AG08395 (cell line): ENCODE measurements around the gene IRF2BPL.
"Not testable (repeated sequence)": the region's sequence is repeated elsewhere in the genome, so short reads cannot be mapped to it uniquely, and the experiment has no call there.

Experiments
- DNase-seq: peaks from one replicate; pipeline ENCODE4 v3.0.0; 2012; ENCODE audit warnings: mixed read lengths, low spot score

IRF2BPL gene

DNA sequence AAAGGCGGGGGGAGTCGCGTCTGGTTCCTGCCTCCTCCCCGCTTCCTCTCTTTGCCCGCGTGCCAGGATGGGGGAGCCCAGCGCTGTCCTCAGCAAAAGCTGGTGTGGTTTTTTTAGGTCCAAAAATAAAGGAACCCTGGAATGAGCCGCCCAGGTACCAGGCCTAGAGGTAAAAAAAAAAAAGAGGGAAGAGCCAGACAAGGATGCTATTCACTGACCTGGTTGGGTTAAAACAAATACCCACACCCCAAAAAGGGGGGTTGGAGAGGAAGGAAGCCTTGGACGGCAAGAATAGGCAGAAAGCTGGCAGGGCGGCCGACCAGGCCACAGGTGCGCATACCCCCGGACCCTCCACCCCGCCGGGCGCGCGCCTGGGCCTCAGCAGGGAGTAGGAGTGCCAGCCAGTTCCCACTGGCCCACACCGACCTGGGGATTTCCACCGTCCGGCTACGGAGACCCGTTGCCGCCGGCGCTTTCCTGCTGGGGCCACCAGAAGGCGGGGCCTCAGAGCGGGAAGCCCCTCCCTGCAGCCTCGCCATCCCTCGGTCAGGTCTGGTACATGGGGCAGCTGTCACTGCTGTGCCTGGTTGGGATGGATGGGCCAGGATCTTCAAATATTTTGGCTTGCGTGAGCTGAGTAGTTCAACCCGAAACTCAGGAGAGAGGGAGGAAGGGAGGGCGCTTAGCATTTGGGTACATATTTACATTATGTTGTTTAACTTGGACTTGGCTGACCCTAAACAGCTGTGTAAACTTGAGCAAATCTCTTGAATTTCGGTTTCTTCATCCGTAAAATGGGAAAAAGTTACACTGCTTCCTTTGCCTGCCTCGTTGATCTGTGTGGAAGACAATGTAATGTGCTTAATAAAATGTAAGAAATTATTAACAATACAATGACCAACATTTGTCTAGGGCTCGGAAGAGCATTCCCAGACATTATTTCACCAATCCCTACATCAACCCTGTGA is 5.4 kb upstream of the IRF2BPL start:
- DNase-seq: peak; percentile 66

DNA sequence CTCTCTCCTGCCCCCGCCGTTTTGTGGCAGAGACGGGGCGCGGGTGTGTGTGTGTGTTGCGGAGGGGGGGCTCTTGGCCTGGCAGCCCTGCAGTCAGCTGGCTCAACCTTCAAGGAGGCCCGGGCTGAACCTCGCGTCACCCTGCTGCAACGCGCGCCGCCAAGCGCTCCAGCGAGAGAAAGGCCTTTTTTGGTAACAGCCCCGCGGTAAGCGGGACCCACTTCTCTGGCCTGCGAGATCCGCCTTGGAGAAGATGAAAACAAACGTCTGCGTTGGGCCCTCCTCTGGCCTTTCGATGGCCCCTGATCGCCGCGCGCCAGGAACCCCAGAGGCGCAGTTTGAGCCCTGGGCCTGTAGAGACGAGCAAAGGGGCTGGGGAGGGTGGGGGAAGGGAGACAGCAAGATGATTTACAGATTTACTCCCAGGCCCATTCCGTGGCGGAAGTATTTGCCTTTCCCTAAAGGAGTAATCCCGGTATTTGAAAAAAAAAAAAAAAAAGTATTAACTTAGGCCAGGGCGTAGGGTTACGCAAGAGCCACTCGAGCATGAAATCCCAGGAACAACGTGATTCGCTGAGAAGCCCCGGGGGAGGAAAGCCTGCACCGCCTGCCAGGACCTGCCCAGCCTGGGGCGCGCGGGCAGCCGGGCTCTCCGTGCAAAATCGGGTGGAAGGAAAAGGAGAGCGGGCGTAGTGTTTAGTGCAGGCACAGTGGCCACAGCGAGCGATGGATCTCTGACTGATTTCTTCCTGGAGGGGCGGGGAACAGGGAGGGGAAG is 4.5 kb upstream of the IRF2BPL start:
- DNase-seq: peak; percentile 92

DNA sequence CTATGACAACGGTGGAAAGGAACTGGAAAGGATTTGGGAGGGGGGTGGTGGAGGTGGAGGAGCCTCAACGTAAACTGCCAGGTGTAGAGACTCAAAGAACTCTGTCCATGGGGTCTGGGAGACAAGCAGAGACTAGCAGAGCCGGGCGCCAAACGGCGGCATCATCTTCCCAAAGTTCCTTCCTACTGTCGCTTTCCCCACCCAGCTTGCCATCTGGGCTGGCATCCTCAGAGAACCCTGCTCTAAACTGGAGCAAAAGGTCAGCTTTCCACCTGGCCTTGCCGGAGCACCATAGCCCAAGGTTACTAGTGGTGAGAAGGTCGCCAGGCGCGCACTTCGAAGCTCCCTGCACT is 4.0 kb upstream of the IRF2BPL start:
- DNase-seq: no peak

GRCh38 chr14:77031759-77032490 is 3.4 kb upstream of the IRF2BPL start:
- DNase-seq: peak; percentile 56

- DNase-seq: peak; percentile 65
Measured at GRCh38 chr14:77027538-77028383, 747 bp downstream of the IRF2BPL start.

DNA sequence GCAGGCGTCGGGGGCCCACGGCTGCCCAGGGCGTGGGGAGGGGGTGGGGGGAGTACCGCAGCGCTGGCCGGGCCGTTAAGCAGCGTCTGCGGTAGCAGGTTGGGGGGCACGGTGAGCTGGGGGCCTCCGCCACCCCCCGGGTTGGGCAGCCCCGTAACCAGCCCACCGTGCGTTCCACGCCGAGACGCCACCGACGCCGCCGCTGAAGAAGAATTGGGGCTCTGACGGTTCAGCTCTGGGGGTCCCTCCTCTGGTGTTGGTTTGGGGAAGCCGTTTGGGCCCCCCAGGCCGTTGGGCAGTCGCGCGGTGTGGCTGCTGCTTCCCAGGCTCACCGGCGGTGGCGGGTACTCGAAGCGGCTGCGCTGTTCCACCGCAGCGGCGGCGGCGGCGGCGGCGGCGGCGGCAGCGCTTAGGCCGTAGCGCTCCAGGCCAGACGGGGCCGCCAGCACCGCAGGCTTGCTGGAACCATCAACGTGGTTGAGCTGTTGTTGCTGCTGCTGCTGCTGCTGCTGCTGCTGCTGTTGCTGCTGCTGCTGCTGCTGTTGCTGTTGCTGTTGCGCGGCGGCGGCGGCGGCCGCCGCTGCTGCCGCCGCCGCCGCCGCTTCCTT is 1.5 kb downstream of the IRF2BPL start:
- no peak for DNase-seq

DNA sequence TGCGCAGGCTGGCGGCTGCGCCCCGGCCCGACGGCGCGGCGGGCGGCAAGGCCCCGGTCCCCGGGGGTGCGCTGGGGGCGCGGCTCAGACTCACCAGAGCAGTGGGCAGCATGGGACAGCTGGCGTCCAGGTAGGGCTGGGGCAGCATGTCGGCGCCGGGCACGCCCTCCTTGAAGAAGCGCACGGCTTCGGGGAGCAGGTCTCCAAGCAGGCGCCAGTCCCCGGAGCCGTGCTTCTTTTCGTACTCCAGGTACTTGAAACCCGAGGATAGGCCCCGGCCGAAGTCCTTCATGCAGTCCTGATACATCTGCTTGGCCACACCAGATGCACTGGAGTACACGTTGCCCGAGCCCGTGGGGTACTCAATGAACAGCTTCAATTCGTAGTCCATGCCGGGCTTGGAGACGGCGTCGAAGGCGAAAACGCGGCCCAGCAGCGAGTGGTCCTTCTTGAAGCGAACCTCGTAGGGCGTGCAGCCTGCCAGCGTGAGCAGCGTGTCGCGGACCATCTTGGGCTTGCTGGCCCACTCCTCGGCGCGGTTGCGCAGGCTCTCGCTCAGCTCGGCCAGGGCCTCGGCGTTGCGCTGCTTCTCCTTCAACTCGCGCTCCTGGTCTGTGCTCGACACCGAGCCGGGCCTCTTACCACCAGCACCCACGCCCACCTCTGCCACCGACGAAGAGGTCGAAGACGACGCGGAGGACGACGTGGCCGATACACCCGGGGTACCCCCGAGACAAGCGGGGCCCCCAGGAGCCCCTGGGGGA is 2.2 kb downstream of the IRF2BPL start:
- no peak for DNase-seq

DNA sequence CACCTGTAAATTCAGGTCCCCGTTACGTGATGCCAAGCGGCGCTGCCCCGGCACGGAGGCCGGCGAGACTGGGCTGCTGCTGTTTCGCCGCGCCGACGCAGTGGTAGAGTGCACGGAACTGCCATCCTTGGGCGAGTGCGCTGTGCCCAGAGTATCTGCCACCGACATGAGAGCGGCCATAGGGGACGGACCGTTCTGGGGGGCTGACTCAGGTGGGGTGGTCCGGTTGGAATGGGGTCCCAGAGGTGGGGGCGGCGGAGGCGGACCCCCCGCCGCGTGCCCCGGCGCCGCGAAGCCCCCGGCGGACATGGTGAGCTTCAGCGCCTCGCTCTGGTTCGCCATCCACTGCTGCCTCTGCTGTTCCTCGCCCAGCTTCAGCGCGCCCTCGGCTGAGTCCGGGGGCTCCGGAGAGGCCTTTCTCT is 2.8 kb downstream of the IRF2BPL start:
- no peak for DNase-seq

DNA sequence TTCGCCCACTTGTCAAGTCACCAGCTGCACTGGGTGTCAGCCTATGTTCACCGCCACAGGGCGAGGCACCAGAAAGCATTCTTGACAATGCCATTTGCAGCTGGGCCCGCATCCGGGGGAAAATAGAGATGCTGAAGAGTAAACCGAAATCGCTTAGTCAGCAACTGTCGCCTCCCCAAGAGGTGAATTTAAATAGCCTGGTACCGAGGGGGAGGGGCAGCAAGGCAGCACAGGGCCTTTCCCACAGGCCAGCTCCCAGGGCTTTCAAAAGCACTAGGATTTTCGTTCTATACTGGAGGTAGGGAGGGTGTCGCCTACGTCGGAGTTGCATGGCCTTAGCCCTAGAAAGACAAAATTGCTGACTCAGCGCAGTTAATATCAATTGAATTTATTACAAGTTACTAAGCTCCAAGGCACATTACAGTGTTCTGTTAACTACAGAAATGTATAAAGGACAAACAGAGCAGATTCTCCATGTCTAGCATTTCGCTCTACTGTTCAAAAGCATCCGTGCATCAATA is 4.3 kb downstream of the IRF2BPL start:
- DNase-seq: no peak

DNA sequence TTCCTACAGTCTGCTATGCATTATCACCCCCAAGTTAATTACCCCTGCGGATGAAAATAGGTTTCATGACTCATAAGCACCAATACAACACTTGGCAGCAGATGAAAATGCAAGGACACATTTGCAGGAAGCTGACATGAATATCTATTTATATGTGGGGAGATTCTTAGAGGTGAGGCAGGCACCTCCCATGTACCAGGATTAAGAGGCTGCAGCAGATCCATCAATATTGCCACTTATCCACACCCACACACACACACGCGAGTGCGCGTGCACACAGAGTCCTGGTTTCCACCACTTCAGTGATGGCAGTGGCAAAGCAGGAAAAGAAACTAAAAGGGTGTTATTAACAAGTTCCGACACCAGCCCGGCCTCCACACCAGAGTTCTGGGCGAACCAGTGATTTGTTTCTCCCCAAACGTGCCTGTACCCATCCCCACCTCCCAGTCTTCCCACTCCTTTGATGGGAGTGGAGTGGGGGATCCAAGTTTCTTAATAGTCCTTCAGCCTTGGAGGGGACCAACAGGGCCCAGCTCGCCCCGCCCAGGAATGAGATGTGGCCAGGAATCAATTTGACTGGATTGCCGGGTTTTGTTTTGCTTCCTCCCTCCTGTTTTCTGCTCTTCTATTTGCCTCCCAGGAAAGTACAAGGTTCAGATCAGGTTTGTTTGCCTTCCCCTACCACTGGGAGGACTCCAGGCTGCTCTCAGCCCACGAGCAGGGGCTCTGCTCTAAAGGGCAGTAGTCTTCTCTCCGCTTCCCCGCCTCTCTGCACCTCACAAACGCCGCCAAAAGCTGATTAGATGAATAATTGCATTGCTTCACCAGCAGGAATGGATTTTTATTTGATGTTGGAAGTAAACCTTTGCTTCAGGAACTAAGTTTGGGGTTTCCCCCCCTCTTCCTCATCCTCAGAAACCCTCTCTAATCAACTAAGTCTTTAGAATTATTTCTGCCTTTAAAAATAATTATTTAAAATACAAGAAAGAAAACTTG is 5.2 kb downstream of the IRF2BPL start:
- peak; percentile 44 for DNase-seq

- DNase-seq: no peak
Measured at GRCh38 chr14:77022236-77022852, 6.2 kb downstream of the IRF2BPL start.

GRCh38 chr14:77021424-77021823 is 7.1 kb downstream of the IRF2BPL start:
- not testable (repeated sequence) for DNase-seq

- no peak for DNase-seq
Measured at GRCh38 chr14:77018785-77019184, 9.7 kb downstream of the IRF2BPL start.

DNA sequence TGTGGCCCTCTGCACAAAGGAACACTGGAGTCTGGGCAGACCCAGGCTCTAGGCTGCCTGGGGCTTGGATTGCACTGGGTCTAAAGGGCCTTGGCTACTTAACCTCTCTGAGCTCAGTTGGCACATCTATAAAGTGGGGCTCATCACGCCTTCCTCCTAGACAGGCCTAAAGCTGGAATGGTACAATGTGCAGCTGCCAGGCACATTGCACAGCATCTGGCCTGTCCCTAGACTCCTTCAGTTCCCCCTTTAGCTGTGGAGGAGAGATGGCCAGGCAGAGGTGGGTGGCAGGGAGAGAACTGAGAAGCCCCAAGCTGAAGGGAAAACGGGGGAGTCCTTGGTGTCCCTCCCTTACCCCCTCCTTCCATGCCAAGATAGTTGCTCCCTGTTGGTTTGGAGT is 10.8 kb downstream of the IRF2BPL start:
- DNase-seq: no peak

GRCh38 chr14:77014734-77015133 is 13.8 kb downstream of the IRF2BPL start:
- no peak for DNase-seq

DNA sequence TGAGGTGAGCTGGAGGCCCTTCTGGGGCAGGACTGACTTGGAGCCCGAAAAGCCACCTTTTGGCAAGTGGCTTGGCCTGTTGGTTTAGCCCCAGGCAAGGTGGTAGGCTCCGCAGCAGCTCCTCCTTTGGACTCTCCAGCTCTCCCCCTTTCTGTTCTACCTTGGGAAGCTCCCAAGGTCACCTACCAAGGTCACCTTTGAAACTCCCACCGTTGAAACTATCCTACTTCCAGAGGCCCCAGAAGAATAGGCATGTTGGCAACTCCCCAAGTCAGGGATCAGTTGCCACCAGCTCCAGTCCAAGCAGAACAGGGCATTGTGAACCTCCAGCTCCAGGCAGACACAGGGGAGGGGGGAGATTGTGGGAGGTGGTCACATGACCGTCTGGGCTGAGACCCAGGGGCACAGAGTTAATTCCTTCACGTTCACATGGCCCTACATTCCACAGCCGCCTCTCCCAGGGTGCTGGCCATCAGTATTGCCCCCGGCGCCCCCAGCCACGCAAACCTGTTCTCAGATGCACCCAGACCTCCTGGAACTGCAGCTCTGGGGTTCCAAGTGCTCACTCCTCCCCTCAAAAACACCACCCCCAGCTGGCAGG is 14.4 kb downstream of the IRF2BPL start:
- DNase-seq: peak; percentile 28

DNA sequence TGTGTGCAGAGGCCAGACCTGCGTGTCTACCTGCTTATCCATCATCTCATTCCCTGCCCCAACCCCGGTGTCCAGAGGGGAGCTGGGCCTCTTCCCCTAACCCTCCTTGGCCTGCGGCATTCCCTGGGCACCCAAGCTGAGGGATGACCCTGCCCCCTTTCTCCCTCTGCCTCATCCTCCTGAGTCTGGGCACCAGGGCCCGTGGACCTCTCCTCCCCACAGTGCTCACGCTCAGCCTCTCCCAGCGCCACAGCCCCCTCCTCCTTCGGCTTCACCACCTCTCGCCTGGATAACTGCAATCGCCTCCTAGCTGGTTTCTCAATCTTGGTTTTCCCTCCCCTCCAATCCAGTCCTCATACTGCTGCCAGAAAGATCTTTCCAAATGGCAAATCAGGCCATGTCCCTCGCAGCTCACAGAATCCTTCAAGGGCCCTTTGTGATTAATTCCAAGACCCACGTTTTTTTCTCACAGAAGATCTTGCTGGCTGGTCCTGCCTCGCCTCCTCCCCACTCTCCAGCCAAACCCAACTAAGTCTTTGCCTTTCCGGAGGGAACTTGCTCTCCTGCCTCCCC is 16.2 kb downstream of the IRF2BPL start:
- DNase-seq: no peak

- no peak for DNase-seq
Measured at GRCh38 chr14:77011245-77011644, 17.3 kb downstream of the IRF2BPL start.
